Measurements from ENCODE around the gene AURKAIP1. TPM values are rescaled to one million over a fixed set of nuclear protein-coding genes. Genes with fewer than 3 reads are reported as not detected.

AURKAIP1 gene
- total and polyA plus RNA-seq, 9 of the 15 experiments (the other 6 are each of a cell fraction or from before 2014, with no cell fraction given), result 7.8 to 478 (median 92.0) TPM

DNA sequence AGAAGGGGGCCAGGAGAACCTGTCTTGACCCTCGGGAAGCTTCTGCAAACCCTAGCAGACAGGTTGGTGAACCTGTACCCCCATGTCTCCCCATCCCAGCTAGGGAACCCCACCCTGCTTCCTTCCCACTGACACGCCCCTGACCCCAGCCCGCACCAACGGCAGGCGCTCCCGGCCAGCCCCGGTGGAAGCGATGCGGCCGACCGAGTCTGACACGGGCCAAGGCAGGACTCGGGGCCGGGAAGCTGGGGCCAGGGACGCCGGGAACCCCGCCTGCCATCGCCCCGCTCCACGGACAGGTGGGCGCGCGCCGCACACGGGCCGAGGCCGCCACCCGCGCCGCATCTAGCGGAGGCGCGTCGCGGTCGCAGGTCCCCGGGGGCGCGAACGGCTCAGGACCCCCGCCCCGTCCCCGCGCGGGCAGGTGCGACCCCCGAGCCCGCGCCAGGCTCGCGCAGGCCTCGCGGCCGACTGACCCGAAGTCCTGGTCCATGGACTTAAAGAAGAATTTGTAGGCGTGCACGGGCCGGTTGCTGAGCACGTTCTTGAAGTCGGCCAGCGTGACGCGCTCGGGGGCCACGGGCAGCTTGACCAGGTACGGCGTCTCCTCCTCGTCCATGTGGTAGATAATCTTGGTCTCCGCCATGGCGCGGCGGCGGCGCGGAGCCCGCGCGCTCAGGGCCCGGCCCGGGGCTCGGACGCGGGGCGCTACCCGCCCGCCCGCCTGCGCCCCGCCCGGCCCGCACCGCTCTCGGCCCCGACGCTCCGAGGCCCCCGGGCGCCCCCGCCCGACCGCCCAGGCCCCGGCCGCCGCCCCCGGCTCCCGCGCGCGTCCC is 26.4 kb downstream of the AURKAIP1 start (continued):
- TF ChIP-seq YY1 (IDR thresholded peaks at IDR 0.05; ENCODE audit: borderline replicate concordance in 1 of 3, control insufficient read depth in 1 of 3, extremely low read depth in 1 of 3, insufficient read depth in 3 of 3, insufficient read length in 1 of 3, insufficient replicate concordance in 2 of 3, low read depth in 1 of 3, low read length in 2 of 3), result peak in 1 of 3 experiments; percentile 53
- no peak for TF ChIP-seq SAP30 (IDR thresholded peaks at IDR 0.05; ENCODE audit: borderline replicate concordance, insufficient read depth, low read depth, low read length, poor library complexity, severe bottlenecking)
- no peak for TF ChIP-seq ZNF717 (CRISPR knock-in tag; IDR thresholded peaks at IDR 0.05)
- no peak for TF ChIP-seq POLR2AphosphoS2 (IDR thresholded peaks at IDR 0.05; ENCODE audit: low read length)
- no peak for TF ChIP-seq ZNF436 (CRISPR knock-in tag; IDR thresholded peaks at IDR 0.05)
- peak; percentile 58; the same call in 1 of the 2 replicates for TF ChIP-seq CXXC5 (CRISPR knock-in tag; IDR thresholded peaks at IDR 0.05)
- no peak for TF ChIP-seq SUPT5H (IDR thresholded peaks at IDR 0.05)
- no peak for TF ChIP-seq SREBF2 (CRISPR knock-in tag; IDR thresholded peaks at IDR 0.05)
- no peak for TF ChIP-seq ZNF174 (CRISPR knock-in tag; IDR thresholded peaks at IDR 0.05)
- TF ChIP-seq SOX6 (IDR thresholded peaks at IDR 0.05), result no peak
- no peak for TF ChIP-seq NCOA1 (IDR thresholded peaks at IDR 0.05; ENCODE audit: low read depth)
- no peak for TF ChIP-seq TOE1 (IDR thresholded peaks at IDR 0.05; ENCODE audit: borderline replicate concordance)
- TF ChIP-seq TOE1 (CRISPR knock-in tag; IDR thresholded peaks at IDR 0.05; ENCODE audit: borderline replicate concordance, low read depth), result no peak
- TF ChIP-seq KAT7 (CRISPR knock-in tag; IDR thresholded peaks at IDR 0.05; ENCODE audit: borderline replicate concordance), result no peak
- TF ChIP-seq ETV5 (CRISPR knock-in tag; IDR thresholded peaks at IDR 0.05; ENCODE audit: low read depth), result no peak
- no peak for TF ChIP-seq NR4A1 (CRISPR knock-in tag; IDR thresholded peaks at IDR 0.05)
- 0 out of 2 replicates have a peak, but pooled peaks have one; percentile 36 for TF ChIP-seq NR4A1 (tag; IDR thresholded peaks at IDR 0.05)
- no peak for TF ChIP-seq KDM4B (IDR thresholded peaks at IDR 0.05; ENCODE audit: borderline replicate concordance in 2 of 2, low read depth in 1 of 2)
- TF ChIP-seq, protein P1, sequence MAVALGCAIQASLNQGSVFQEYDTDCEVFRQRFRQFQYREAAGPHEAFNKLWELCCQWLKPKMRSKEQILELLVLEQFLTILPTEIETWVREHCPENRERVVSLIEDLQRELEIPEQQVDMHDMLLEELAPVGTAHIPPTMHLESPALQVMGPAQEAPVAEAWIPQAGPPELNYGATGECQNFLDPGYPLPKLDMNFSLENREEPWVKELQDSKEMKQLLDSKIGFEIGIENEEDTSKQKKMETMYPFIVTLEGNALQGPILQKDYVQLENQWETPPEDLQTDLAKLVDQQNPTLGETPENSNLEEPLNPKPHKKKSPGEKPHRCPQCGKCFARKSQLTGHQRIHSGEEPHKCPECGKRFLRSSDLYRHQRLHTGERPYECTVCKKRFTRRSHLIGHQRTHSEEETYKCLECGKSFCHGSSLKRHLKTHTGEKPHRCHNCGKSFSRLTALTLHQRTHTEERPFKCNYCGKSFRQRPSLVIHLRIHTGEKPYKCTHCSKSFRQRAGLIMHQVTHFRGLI (CRISPR knock-in tag; IDR thresholded peaks at IDR 0.05), result no peak
- no peak for TF ChIP-seq FOXK2 (conservative IDR thresholded peaks at IDR 0.05 in 1 of 2, IDR thresholded peaks at IDR 0.05 in 1 of 2; ENCODE audit: low read depth in 2 of 2)
- TF ChIP-seq POLR2B (IDR thresholded peaks at IDR 0.05; ENCODE audit: low read depth, partially characterized antibody), result no peak
- TF ChIP-seq MIER1 (IDR thresholded peaks at IDR 0.05; ENCODE audit: low read depth), result no peak
- no peak for TF ChIP-seq JUN (IDR thresholded peaks at IDR 0.05; ENCODE audit: borderline replicate concordance, low read depth, low read length)
- TF ChIP-seq JUN (CRISPR knock-in tag; IDR thresholded peaks at IDR 0.05; ENCODE audit: borderline replicate concordance), result no peak
- no peak for TF ChIP-seq BRF1 (IDR thresholded peaks at IDR 0.05; ENCODE audit: borderline replicate concordance, extremely low read depth, insufficient read length)
- TF ChIP-seq KLF6 (CRISPR knock-in tag; IDR thresholded peaks at IDR 0.05; ENCODE audit: borderline replicate concordance), result no peak
- TF ChIP-seq E2F3 (CRISPR knock-in tag; IDR thresholded peaks at IDR 0.05), result no peak
- no peak for TF ChIP-seq ZNF224 (CRISPR knock-in tag; IDR thresholded peaks at IDR 0.05)
- no peak for TF ChIP-seq ELF4 (CRISPR knock-in tag; IDR thresholded peaks at IDR 0.05)

All from K562 (cell line).